Measurements from ENCODE around the gene TBL1X.

TBL1X gene

DNA sequence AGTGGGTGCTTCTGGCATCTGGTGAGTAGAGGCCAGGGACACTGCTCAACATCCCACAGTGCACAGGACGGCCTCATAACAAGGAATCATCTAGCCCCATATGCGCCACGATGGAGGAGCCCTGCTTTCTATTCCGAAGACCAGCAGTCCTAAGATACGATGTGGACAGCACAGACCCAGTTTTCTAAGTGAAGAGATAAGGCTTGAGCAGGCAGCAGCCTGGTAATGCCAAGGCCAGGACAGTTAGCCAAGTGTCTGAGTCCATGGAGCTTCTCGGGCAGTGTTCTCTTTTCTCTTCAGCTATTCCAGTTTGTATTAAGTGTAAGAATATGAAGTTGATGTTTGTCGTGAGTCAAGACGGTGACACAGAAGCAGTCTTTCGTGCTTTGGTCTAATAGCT lies 112.7 kb downstream of the TBL1X start:
- H3K4me3 ChIP-seq (ENCODE audit: low read length), result no peak overlapping the region
- no peak for DNase-seq (ENCODE audit: low read depth)
- TF ChIP-seq, protein P1, sequence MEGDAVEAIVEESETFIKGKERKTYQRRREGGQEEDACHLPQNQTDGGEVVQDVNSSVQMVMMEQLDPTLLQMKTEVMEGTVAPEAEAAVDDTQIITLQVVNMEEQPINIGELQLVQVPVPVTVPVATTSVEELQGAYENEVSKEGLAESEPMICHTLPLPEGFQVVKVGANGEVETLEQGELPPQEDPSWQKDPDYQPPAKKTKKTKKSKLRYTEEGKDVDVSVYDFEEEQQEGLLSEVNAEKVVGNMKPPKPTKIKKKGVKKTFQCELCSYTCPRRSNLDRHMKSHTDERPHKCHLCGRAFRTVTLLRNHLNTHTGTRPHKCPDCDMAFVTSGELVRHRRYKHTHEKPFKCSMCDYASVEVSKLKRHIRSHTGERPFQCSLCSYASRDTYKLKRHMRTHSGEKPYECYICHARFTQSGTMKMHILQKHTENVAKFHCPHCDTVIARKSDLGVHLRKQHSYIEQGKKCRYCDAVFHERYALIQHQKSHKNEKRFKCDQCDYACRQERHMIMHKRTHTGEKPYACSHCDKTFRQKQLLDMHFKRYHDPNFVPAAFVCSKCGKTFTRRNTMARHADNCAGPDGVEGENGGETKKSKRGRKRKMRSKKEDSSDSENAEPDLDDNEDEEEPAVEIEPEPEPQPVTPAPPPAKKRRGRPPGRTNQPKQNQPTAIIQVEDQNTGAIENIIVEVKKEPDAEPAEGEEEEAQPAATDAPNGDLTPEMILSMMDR (conservative IDR thresholded peaks at IDR 0.05; ENCODE audit: low read length), result no peak

DNA sequence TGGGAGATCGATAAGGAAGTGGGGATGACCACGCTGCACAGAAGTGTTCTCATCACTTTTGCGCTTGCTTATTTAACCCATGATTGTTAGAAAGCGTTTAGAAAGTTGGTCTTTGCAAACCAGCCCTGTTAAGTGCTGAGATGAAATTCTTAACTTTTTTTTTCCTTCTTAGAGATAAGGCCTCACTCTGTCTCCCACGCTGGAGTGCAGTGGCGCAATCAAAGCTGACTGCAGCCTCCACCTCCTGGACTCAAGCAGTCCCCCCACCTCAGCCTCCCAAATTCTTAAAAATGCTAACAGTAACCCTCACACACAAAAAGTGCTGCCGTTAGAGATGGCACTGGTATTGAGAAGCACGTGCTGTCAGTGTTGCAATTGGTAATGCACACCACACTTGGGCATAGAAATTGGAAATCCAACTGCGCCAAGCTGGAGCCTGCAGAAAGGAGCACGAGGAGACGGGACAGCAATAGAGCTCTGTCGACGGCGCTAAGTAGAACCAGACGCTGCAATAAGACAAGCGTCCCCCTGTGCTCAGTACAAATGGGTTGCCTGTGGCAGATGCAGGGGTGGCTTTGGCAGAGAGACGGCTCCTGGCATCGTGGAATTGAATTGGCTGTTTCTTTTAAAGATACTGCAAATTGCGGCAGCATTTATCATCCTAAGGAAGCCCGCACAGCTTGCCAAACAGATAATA lies 113.4 kb downstream of the TBL1X start:
- TF ChIP-seq, protein P1 (conservative IDR thresholded peaks at IDR 0.05; ENCODE audit: low read length), result no peak

DNA sequence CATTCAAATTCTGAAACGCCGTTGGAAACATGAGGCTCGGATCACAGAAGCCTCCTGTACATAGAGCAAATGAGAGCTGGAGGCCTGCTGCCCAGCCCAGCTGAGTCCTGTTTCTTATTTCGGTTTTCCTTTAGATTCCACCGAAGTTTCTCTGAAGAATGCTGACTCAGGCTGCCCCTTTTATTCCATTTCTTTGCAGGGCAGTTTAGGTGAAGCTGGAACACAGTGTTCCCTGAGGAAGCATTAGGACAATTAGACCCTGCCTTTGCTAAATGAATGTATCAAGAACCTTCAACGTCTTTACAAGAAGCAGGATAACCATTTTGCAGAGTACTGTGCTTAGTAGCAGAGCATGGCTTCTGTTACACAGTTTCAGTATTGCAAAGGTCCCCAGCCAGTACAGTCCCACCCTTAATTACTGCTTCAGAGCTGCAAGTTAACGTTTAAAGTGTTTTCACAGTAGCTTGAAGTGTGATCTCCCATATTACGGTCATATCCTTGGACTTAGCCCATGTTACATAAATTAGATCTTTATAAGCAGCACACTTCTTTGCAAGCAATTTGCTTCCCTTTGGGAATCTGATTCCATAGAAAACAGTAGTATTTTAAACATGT lies 117.0 kb downstream of the TBL1X start:
- TF ChIP-seq, protein P1 (conservative IDR thresholded peaks at IDR 0.05; ENCODE audit: low read length), result no peak
- DNase-seq (ENCODE audit: low read depth), result no peak
- no peak overlapping the region for H3K4me3 ChIP-seq (ENCODE audit: low read length)

More for the DNA sequence above, 113.4 kb downstream of the TBL1X start:
- no peak for DNase-seq (ENCODE audit: low read depth)
- no peak overlapping the region for H3K4me3 ChIP-seq (ENCODE audit: low read length)

DNA sequence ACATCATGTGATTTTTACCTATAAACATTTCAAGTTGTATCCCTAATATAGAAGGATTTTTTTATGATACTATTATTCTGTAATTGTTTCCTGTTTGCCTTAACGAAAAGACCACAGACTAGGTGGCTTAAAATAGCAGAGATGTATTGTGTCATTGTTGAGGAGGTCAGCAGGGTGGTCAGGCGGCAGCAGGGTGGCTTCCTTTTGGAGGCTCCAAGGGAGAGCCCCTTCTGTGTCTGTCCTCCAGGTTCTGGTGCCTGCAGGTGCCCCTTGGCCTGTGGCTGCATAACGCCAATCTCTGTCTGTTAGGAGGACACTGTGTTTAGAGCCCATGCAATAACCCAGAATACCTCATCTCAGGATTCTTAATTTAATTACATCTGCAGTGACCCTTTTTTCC lies 118.1 kb downstream of the TBL1X start:
- no peak for DNase-seq (ENCODE audit: low read depth)
- TF ChIP-seq, protein P1 (conservative IDR thresholded peaks at IDR 0.05; ENCODE audit: low read length), result no peak
- no peak overlapping the region for H3K4me3 ChIP-seq (ENCODE audit: low read length)

DNA sequence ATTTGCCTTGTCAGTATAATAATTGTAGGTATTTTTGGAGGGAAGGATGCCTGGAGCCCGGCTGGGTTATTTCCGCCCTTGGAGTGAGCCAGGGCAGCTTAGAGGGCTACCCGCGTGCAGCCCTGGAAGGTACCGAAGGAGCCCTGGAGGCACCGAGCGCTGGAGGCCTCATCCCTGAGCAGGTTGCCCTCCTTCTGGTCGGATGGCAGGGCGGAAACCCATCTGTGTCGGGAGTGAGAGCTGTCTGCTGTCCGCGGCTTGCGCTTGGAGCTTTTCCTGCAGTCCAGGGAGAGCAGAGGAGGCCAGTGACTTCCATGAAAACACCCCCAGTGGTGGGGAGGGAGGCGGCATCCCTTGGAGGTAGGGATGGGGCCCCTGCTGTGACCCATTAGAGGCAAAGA lies 122.1 kb downstream of the TBL1X start:
- H3K4me3 ChIP-seq (ENCODE audit: low read length), result no peak overlapping the region
- TF ChIP-seq, protein P1 (conservative IDR thresholded peaks at IDR 0.05; ENCODE audit: low read length), result no peak
- no peak for DNase-seq (ENCODE audit: low read depth)

DNA sequence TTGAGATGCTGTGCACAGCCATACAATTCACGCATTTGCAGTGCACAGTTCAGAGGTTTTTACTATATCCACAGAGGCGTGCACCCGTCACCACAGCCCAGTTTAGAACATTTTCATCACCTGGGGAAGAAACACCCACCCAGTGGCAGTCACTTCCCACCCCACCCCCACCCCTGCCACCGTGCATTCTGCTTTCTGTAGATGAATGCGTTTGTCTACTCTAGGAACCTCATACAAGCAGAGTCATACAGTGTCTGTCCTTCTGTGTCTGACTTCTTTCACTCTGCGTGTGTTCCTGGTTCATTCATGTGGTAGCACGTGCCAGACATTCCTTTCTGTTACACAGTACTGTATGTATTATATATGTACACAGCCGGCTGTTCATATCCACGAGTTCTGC lies 122.8 kb downstream of the TBL1X start:
- DNase-seq (ENCODE audit: low read depth), result no peak
- TF ChIP-seq, protein P1 (conservative IDR thresholded peaks at IDR 0.05; ENCODE audit: low read length), result no peak
- no peak overlapping the region for H3K4me3 ChIP-seq (ENCODE audit: low read length)

DNA sequence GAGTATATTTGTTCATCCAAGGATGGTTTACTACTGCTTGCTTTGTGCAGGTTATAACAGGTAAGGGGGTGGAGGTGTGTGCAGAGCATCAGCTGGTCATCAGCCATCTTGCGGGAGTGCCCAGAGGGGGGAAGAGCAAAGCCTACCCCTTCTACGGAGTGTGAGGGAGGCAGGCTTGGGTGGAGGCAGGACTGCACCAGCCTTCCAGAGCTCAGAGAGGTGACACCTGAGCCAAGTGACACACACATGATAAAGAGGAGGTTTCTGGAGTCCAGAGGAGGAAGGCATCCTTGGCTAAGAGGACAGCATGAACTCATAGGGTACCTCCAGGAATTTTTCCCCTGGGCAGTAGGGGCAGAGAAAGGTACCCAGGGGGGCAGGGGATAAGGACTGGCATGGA lies 126.6 kb downstream of the TBL1X start:
- H3K4me3 ChIP-seq (ENCODE audit: low read length), result no peak overlapping the region
- DNase-seq (ENCODE audit: low read depth), result no peak
- TF ChIP-seq, protein P1 (conservative IDR thresholded peaks at IDR 0.05; ENCODE audit: low read length), result no peak
